GM23248 (cell line): ENCODE measurements around the gene ZNF514. TPM values are rescaled to one million over a fixed set of nuclear protein-coding genes. Genes with fewer than 3 reads are reported as not detected.
A peak's percentile ranks its signal among the peaks of the same experiment; 100 is the strongest.

ENCODE experiments used
- DNase-seq: peaks from one replicate; pipeline ENCODE4 v3.0.0-alpha.2; 2015
- H2AFZ ChIP-seq: fragments of 200-600 bp; sonication (generic); 2 replicates; pipeline ENCODE4 v1.6.1; 2016; ENCODE audit warnings: antibody characterized with exemption
- H3F3A ChIP-seq: fragments of 200-600 bp; sonication (generic); 2 replicates; pipeline ENCODE4 v1.6.1; 2016; ENCODE audit warnings: mild to moderate bottlenecking, antibody characterized with exemption, mixed run types; ENCODE audit not compliant: insufficient read depth
- H3K27ac ChIP-seq: fragments of 200-600 bp; sonication (generic); 2 replicates; pipeline ENCODE4 v1.5.1; 2016; ENCODE audit warnings: mild to moderate bottlenecking
- H3K27me3 ChIP-seq: fragments of 200-600 bp; sonication (generic); replicated peaks from 2 replicates; pipeline ENCODE4 v1.6.1; 2016; ENCODE audit warnings: mild to moderate bottlenecking; ENCODE audit not compliant: insufficient read depth
- H3K36me3 ChIP-seq: fragments of 200-600 bp; sonication (generic); 2 replicates; pipeline ENCODE4 v1.6.1; 2016; ENCODE audit warnings: low read depth, mild to moderate bottlenecking
- H3K4me1 ChIP-seq: fragments of 200-600 bp; sonication (generic); 2 replicates; pipeline ENCODE4 v1.6.1; 2016; ENCODE audit warnings: mild to moderate bottlenecking; ENCODE audit not compliant: insufficient read depth
- H3K4me2 ChIP-seq: fragments of 200-600 bp; sonication (generic); one replicate; pipeline ENCODE4 v1.6.1; 2016; ENCODE audit warnings: mild to moderate bottlenecking; ENCODE audit not compliant: unreplicated experiment
- H3K4me3 ChIP-seq: fragments of 200-600 bp; sonication (generic); 2 replicates; pipeline ENCODE4 v1.5.1; 2016; ENCODE audit warnings: mild to moderate bottlenecking
- H3K79me2 ChIP-seq: fragments of 200-600 bp; sonication (generic); 2 replicates; pipeline ENCODE4 v1.6.1; 2016; ENCODE audit warnings: mild to moderate bottlenecking; ENCODE audit not compliant: insufficient read depth
- H3K9ac ChIP-seq: fragments of 200-600 bp; sonication (generic); 2 replicates; pipeline ENCODE4 v1.6.1; 2016; ENCODE audit warnings: mild to moderate bottlenecking
- H3K9me2 ChIP-seq: fragments of 200-600 bp; sonication (generic); 2 replicates; pipeline ENCODE4 v1.6.1; 2016; ENCODE audit warnings: mixed run types, mild to moderate bottlenecking, moderate library complexity; ENCODE audit not compliant: insufficient read depth
- H3K9me3 ChIP-seq: fragments of 200-600 bp; sonication (generic); one replicate; pipeline ENCODE4 v1.6.1; 2017; ENCODE audit warnings: low read depth
- H4K20me1 ChIP-seq: fragments of 200-600 bp; sonication (generic); 2 replicates; pipeline ENCODE4 v1.6.0; 2016; ENCODE audit not compliant: insufficient read depth
- EZH2 ChIP-seq: fragments of 200-600 bp; sonication (generic); IDR thresholded peaks from 2 replicates; pipeline ENCODE4 v1.6.1; 2018; ENCODE audit warnings: antibody characterized with exemption, mild to moderate bottlenecking; ENCODE audit not compliant: insufficient read depth, poor library complexity, severe bottlenecking
- EZH2phosphoT487 ChIP-seq: fragments of 200-600 bp; sonication (generic); IDR thresholded peaks from 2 replicates; pipeline ENCODE4 v1.6.1; 2018; ENCODE audit warnings: antibody characterized with exemption, moderate library complexity, mild to moderate bottlenecking, low read depth; ENCODE audit not compliant: insufficient read depth
- WGBS, 2 experiments: methylation state at CpG; one replicate each; pipeline ENCODE4 v1.1.6; 2015 to 2017; ENCODE audit warnings: low lambda C conversion rate in 2 of 2, low coverage in 1 of 2; ENCODE audit errors: missing lambda C conversion rate in 2 of 2; 5-methylcytosine and 5-hydroxymethylcytosine counted together
- in situ Hi-C: fragments of 300-500 bp; cut with MboI; formaldehyde crosslinking; loops from 2 replicates; pipeline ENCODE4 v1.15.0; 2020
- polyA plus RNA-seq: library from polyadenylated mRNA; unstranded; fragments of >200 nt; fragmentation: Nextera tagmentation; extraction: Ambion mirVana; gene quantifications from 2 replicates; pipeline ENCODE4 v1.2.1, GENCODE V29; 2016
- total RNA-seq: library from RNA; depleted of rRNA; stranded (reverse); fragments of >200 nt; shearing (Covaris generic); gene quantifications from 2 replicates; pipeline ENCODE4 v1.2.3, GENCODE V29; 2014

ZNF514 gene
- total and polyA plus RNA-seq, 2 experiments from 2014 or later: 5.6 to 8.1 TPM

GRCh38 chr2:95166065-95166763, 6.6 kb upstream of the ZNF514 start:
- Histone ChIP-seq H3K79me2 (peaks cover 75% of the 10 kb centered on the region), H3K27ac (peak overlapping the region; percentile 89), H3F3A (0 out of 2 replicates have a peak, but pooled peaks cover 5% of the 10 kb centered on the region), H3K9ac (peak overlapping the region; percentile 90), H4K20me1 (no peaks in the 10 kb centered on the region; the same call in 1 of the 2 replicates), H3K4me2 (peak overlapping the region; percentile 88), H3K4me1 (peaks cover 14% of the 10 kb centered on the region), H3K27me3 (no peaks in the 10 kb centered on the region), H3K9me3 (no peaks in the 10 kb centered on the region), H3K36me3 (no peaks in the 10 kb centered on the region), H3K9me2 (no peaks in the 10 kb centered on the region), H2AFZ (peak overlapping the region; percentile 88), H3K4me3 (peak overlapping the region; percentile 89)
- no peak for DNase-seq
- whole genome bisulfite sequencing, 2 experiments: 8 to 9% methylated on average over 14 to 16 of the region's 16 CpGs
- TF ChIP-seq EZH2phosphoT487 (no peak), EZH2 (no peak)
- in situ Hi-C loops: no loop called here

DNA sequence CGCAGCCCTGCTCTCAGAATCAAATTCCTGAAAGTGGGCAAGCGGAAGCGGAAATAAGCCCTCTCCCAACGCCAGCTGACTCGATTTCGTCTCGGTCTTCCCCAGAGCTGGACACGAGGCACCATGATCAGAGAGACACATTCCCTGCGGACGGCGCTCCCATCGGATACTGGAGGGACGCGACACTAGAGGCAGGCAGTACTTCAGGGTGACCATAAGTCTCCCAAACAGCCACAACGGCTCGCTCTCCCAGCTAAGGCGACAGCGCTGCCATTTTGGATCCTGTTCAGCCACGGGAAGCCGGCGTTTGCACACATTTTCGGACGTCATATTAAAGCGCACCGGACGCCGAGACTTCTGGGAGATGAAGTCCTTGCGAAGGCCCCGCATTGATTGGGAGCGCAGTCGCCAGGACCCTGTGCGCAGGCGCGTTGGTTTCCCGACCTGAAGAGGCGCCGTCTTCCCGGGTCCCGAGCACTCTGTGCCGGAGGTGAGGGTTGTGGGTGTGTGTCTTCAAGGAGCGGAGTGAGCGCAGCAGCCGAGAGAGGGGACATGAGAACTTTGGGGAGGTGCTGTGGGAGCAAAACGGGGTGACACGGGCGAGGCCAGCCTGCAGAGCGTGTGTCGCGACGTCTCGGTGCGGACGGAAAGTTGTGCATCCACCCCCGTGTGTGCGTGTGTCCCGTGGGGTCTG, 5.9 kb upstream of the ZNF514 start, which contains the start of gene ZNF2:
Gene ZNF2 (plus strand): TSS at position 439 of the 694 bp plus-strand sequence. CDS start 10,418 bp downstream, outside the sequence.
- Histone ChIP-seq H3K4me3 (peak within 1 kb of the TSS; percentile 89), H3K9me3 (no peaks in the 10 kb centered on the region), H4K20me1 (no peaks in the 10 kb centered on the region; the same call in 1 of the 2 replicates), H3K9ac (peak within 1 kb of the TSS; percentile 90), H3K27me3 (no peaks in the 10 kb centered on the region), H3K79me2 (peaks cover 68% of the 10 kb centered on the region), H3K4me2 (peak within 1 kb of the TSS; percentile 97), H3K27ac (peak within 1 kb of the TSS; percentile 89), H3F3A (0 out of 2 replicates have a peak, but pooled peaks cover 5% of the 10 kb centered on the region), H3K36me3 (no peaks in the 10 kb centered on the region), H3K9me2 (no peaks in the 10 kb centered on the region), H3K4me1 (peaks cover 14% of the 10 kb centered on the region), H2AFZ (peak within 1 kb of the TSS; percentile 88)
- WGBS, 2 experiments: 1% methylated on average over 49 to 56 of the region's 56 CpGs
- in situ Hi-C loops: no loop called here
- peak; percentile 99 for DNase-seq
- TF ChIP-seq EZH2 (no peak), EZH2phosphoT487 (no peak)

GRCh38 chr2:95165030-95165370, 5.4 kb upstream of the ZNF514 start:
- Histone ChIP-seq H3K4me1 (peaks cover 14% of the 10 kb centered on the region), H3K9ac (peak overlapping the region; percentile 90), H3K27ac (peak overlapping the region; percentile 89), H3K36me3 (no peaks in the 10 kb centered on the region), H3K4me3 (peak overlapping the region; percentile 89), H3F3A (peaks cover 10% of the 10 kb centered on the region), H3K27me3 (no peaks in the 10 kb centered on the region), H3K4me2 (peak overlapping the region; percentile 97), H3K9me3 (no peaks in the 10 kb centered on the region), H3K9me2 (no peaks in the 10 kb centered on the region), H2AFZ (peak overlapping the region; percentile 88), H3K79me2 (peaks cover 62% of the 10 kb centered on the region), H4K20me1 (no peaks in the 10 kb centered on the region; the same call in 1 of the 2 replicates)
- TF ChIP-seq EZH2 (no peak), EZH2phosphoT487 (no peak)
- in situ Hi-C loops: no loop called here
- no peak for DNase-seq
- 0 to 1% methylated on average over 9 of the region's 9 CpGs for WGBS, 2 experiments

DNA sequence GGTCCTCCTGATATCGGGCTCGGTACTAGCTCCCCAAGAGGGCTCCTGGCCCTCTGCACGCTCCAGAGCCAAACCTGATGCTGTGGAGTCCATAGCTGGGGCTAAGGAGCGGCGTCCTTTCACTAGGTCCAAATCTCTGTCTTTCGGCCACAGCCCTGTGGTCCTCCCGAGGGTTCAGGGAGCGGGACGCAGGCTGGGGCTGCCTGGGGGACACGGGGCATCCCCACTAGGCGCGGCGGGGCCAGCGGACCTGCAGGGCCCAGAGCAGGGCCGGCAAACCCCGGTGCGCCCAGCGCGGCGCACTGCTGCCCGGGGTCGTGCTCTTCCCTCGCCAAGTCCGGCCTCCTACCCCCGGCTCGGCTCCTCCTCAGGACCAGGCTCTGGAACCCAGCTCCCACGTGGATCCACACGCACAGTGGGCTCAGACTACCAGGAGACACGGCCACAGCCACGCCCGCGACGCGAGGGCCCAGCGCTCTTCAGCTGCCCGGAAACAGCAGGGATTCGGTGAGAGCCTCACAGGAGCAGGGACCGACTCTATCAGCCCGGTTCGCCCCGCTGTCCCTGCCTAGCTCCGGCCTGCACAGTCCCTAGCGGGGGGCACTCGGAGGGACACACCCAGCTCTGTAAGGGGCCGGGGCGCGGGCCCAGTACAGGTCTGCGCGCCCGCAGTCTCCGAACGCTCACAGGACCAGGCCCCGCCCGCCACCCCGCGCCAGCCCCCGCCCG, 593 bp downstream of the ZNF514 start:
- Histone ChIP-seq H3F3A (peaks cover 12% of the 10 kb centered on the region), H3K4me1 (no peaks in the 10 kb centered on the region), H4K20me1 (no peaks in the 10 kb centered on the region), H3K9ac (peak overlapping the region; percentile 89), H2AFZ (peak overlapping the region; percentile 82), H3K4me3 (peak overlapping the region; percentile 82), H3K27ac (peak overlapping the region; percentile 38), H3K27me3 (no peaks in the 10 kb centered on the region), H3K79me2 (peaks cover 18% of the 10 kb centered on the region), H3K9me2 (no peaks in the 10 kb centered on the region), H3K4me2 (peak overlapping the region; percentile 87), H3K9me3 (no peaks in the 10 kb centered on the region), H3K36me3 (peaks cover 26% of the 10 kb centered on the region)
- in situ Hi-C loops: no loop called here
- peak; percentile 71 for DNase-seq
- 1% methylated on average over 44 to 48 of the region's 58 CpGs for WGBS, 2 experiments
- TF ChIP-seq EZH2phosphoT487 (no peak), EZH2 (no peak)
